NCI-H1436 treated with DMSO at 0.1 percent for 48 hours (cell line): ENCODE data around the gene AADACL4.

Experiments
- DNase-seq: peaks from one replicate; lab custom pipeline; 2025; lab: John Stamatoyannopoulos, UW

AADACL4 gene

DNA sequence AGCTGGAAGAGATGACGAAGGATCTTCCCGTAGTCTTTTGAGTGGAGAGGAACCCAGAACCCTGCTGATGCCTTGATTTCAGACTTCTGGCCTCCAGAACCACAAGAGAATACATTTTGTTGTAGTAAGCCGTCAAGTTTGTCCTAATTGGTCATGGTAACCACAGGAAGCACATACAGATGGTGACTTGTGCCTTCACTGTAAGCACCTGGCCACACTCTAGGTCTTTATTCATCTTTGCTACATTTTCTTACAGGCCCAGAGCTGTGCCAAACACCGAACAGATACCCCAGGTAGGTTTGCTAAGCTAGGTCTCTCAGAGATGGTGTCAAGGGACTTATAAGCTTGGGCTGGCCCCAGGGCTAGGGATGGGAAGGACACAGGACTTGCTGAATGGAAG lies 30.7 kb upstream of the AADACL4 start:
- DNase-seq = no peak

- DNase-seq = no peak
These were observed 29.3 kb upstream of the AADACL4 start for GRCh38 chr1:12614402-12615158.

GRCh38 chr1:12615159-12615864 lies 28.6 kb upstream of the AADACL4 start:
- DNase-seq = no peak

GRCh38 chr1:12615865-12616708 lies 27.8 kb upstream of the AADACL4 start:
- DNase-seq = no peak

DNA sequence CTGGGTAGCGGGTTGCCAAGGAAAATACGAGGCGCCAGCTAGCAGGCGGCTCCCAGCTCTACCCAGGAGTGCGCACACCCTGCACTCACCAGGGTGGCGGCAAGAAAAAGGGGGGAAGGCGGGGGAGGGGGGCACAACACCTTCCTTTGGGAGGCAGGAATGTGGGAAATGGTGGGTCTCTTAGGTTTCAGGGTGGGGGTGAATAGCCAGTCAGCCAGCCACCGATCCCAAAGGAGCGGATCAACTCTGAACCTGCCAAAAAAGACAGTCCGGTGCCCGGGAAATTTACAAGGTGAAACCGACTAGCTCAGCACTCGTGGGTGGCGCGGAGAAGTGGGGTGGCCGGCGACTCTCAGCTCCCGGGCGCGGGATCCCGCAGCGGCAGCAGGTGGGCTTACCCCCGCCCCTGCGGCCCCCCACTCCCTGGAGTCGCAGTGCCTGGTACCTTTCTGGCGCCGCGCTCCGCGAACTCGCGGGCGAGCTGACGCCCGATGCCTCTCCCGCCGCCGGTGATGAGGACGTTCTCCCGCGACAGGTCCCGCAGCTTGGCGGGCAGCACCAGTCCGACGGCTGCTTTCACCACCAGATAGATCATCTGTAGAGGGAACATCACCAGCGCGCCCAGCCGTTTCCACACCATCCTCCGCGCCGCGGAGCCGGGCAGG lies 27.0 kb upstream of the AADACL4 start:
- DNase-seq = no peak

GRCh38 chr1:12617511-12617900 lies 26.4 kb upstream of the AADACL4 start:
- DNase-seq = no peak

DNA sequence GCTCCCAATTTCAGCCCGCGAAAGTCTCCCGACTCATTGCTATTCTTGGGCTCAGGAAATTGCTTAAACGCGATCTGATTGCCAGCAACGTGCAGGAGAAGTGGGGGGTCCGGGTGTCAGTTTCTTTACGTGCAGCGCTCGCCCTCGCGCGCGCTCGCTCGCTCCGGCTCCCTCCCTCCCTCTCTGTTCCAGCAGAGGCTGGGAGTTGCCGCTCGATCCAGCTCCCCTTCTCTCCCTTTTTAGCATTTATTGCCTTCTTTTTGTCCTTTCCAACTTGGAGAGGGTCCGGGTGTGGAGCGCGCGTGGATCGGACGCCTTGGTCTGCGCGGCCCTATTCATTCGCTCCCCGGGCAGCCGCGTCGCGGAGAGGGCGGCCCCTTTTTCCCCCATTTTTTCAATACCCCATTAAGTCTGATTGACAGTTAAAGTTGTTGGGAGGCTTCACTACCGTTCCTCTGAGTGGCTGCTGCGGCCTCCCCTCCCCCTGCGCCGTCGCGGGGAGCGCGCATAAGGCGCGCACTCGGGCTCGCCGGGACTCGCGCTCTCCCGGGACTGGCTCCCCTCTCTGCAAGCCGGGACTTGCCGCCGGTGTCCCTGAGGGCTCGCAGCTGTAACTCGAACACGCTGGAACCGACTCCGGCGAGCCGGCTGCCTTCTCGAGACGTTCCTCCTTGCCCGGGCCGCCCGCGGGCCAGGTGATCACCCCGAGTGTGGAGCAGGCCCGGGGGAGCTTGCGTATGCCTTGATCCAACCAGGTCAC lies 25.8 kb upstream of the AADACL4 start, which contains the start of gene DHRS3:
Gene DHRS3 (minus strand): TSS at position 310 of the 760 bp plus-strand sequence. CDS start 862 bp downstream, outside the sequence.
- peak; percentile 81 for DNase-seq

DNA sequence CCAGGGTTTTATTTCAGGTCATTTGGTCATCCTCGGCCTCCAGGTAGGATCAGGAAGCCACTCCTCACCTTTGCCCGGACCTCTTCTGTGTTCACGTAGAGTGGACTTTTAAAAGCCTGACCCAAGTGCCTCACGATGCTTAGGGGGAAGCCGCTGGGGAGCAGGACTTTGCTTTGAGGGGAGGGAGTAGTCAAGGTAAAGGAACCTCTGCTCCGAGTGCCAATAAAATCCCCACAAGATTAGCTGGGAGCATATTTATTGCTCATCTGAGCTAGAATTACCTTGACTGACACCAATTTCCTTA lies 25.3 kb upstream of the AADACL4 start:
- no peak for DNase-seq

DNA sequence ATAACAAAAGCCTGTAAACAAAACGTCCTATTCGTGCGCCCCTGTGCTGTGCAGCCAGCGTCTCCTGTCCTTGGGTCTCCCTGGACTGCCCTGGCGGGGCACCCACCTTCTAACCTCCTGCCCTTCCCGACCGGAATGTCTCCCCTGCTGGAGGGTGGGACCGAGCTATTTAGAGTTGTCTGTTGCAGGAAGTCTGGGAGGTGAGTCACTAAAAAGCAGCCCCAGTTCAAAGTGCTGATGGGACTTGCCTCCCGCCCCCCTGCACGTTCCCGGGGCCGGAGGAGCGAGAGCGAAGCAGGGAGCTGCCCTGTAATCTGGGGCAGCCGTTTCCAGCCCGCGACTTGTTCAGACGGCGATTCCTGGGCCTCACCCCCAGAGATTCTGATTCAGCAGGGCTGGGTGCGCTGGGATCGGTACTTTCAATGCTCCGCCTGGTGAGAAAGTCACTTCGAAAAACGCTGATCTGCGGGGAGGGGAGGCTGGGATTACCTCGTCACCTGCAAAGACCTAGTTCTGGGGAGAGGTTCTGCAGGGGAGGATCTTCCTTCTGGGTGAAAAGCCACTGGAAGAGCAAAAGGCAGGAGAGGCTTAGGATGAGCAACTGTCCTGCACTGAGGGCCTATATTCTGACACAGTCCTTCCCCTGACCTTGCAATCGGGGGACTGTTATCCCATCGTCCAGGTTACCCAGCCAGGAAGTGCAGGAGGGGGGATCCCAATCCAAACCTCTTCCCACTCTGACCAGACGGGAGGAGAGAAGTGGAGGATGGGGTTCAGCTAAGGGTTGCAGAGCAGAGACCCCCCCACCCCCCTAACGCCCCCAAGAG lies 24.7 kb upstream of the AADACL4 start:
- no peak for DNase-seq

DNA sequence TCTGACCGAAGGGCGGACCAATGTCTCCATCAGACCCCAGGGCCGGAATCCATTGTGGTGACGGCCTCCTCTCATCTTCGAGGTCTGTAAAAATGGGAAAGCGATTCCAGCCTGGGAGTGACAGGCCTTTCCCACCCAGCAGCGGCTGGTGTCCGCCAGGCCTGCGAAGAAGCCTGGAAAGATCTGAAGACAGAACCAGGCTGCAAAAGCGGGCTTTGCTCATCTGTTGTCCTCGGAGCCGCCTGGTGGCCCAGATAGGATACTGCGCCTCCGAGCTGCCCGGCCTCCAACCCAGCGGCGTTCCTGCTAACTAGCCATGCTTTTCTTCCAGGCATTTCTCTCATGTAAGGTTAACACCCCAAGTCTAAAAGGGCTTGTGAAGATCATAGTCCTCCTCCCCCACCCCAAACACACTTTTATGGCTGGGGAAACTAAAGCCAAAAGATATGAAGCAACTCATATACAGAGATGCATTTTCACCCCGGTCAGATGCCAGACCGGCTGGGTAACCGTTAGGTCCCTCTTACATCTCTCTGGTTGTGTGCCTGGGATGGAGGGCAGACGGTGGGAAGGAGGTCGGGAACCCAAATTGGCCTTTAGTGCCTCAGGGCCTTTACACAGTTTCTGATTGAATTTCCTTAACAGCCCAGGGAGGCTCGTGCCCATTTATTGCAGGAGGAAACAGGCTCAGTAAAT lies 23.9 kb upstream of the AADACL4 start:
- DNase-seq = no peak

GRCh38 chr1:12620488-12620865 lies 23.4 kb upstream of the AADACL4 start:
- DNase-seq = no peak

GRCh38 chr1:12620931-12621330 lies 23.0 kb upstream of the AADACL4 start:
- no peak for DNase-seq

GRCh38 chr1:12621346-12622335 lies 22.2 kb upstream of the AADACL4 start:
- no peak for DNase-seq

GRCh38 chr1:12622506-12622905 lies 21.4 kb upstream of the AADACL4 start:
- DNase-seq = no peak

DNA sequence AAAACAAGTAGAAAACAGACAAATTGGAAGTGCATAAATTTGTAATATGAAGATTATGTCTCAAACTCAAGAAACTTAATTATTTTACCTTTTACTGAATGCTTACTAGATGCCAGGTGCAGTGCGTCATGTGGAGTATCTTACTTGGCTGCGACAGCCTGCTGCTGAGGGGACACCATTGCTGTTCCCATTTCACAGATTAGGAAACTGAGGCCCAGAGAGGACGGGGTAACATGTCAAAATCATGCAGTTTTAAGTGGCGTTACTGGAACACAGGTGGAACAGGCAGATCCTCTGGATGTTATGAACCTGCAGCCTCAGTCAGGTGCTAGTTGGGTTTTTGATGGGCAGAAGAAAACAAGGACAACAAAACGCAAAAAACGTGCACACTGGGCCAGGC lies 18.6 kb upstream of the AADACL4 start:
- DNase-seq = no peak

DNA sequence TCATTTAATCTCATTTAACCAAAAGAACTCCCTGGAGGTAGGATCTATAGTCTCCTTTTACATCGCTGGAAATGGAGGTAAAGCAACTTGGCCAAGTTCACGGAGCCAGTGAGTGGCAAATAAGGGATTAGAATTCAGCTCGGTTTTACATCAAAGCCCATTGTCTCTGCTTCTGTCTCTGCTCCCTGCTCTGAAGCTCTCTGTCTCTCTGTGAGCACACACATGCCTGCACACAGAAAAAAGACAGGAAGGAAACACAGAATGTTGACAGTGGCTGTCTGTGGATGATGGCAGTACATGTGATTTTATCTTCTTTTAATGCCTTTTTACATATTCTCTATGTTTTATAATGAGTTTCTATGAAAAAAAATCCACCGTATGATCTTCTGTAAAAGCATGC lies 17.0 kb upstream of the AADACL4 start:
- no peak for DNase-seq

- DNase-seq = no peak
These were observed 16.6 kb upstream of the AADACL4 start for GRCh38 chr1:12627296-12627695.

GRCh38 chr1:12629511-12629956 lies 14.4 kb upstream of the AADACL4 start:
- DNase-seq = peak; percentile 85
